HepG2 (cell line): ENCODE data around the gene SRCAP. TPM values are rescaled to one million over a fixed set of nuclear protein-coding genes. Genes with fewer than 3 reads are reported as not detected.
A peak's percentile ranks its signal among the peaks of the same experiment; 100 is the strongest.

Experiments
- ATF3 ChIP-seq: sonication (generic); formaldehyde crosslinking; IDR thresholded peaks from 2 replicates; pipeline ENCODE4 v1.4.0; 2020; ENCODE audit warnings: missing genetic modification reagents
- BRCA1 ChIP-seq: sonication (generic); formaldehyde crosslinking; IDR thresholded peaks from 2 replicates; pipeline ENCODE4 v1.4.0; 2020; ENCODE audit warnings: missing genetic modification reagents
- ESRRA ChIP-seq: sonication (generic); formaldehyde crosslinking; IDR thresholded peaks from 2 replicates; pipeline ENCODE4 v1.5.1; 2020; ENCODE audit warnings: mild to moderate bottlenecking, low read depth, missing genetic modification reagents
- FLYWCH1 ChIP-seq: sonication (generic); formaldehyde crosslinking; IDR thresholded peaks from 2 replicates; pipeline ENCODE4 v1.8.1; 2023; ENCODE audit warnings: mild to moderate bottlenecking, missing genetic modification reagents
- IKZF1 ChIP-seq: fragments of 450-650 bp; IDR thresholded peaks from 2 replicates; pipeline ENCODE4 v1.7.1; 2016
- PREB ChIP-seq: sonication (generic); formaldehyde crosslinking; IDR thresholded peaks from 2 replicates; pipeline ENCODE4 v1.4.0; 2020; ENCODE audit warnings: missing genetic modification reagents
- RFX3 ChIP-seq: IDR thresholded peaks from 2 replicates; pipeline ENCODE4 v1.6.1; 2016; ENCODE audit warnings: missing biosample characterization, missing genetic modification reagents
- RNF2 ChIP-seq: fragments of 450-650 bp; conservative IDR thresholded peaks from 2 replicates; pipeline ENCODE4 v1.6.1; 2016; ENCODE audit warnings: low read depth
- SRSF4 ChIP-seq: fragments of 200-400 bp; formaldehyde crosslinking; IDR thresholded peaks from one replicate; pipeline ENCODE4 v1.6.1; 2018; ENCODE audit warnings: mild to moderate bottlenecking, low read depth, low read length, moderate library complexity; ENCODE audit not compliant: poor library complexity, severe bottlenecking
- THAP9 ChIP-seq: sonication (generic); formaldehyde crosslinking; IDR thresholded peaks from 2 replicates; pipeline ENCODE4; 2020; ENCODE audit warnings: missing genetic modification reagents, mild to moderate bottlenecking, borderline replicate concordance
- ZNF24 ChIP-seq: fragments of 450-650 bp; IDR thresholded peaks from 2 replicates; pipeline ENCODE4 v1.6.1; 2017; ENCODE audit warnings: antibody characterized with exemption, mild to moderate bottlenecking
- ZNF260 ChIP-seq: sonication (generic); formaldehyde crosslinking; IDR thresholded peaks from 2 replicates; pipeline ENCODE4 v1.4.0; 2020; ENCODE audit warnings: missing genetic modification reagents, low read depth, mild to moderate bottlenecking, borderline replicate concordance
- ZNF574 ChIP-seq: sonication (generic); formaldehyde crosslinking; IDR thresholded peaks from 2 replicates; pipeline ENCODE4 v1.4.0; 2020; ENCODE audit warnings: missing genetic modification reagents
- ZNF761 ChIP-seq: sonication (generic); formaldehyde crosslinking; conservative IDR thresholded peaks from 2 replicates; pipeline ENCODE4 v1.4.0; 2020; ENCODE audit warnings: mild to moderate bottlenecking, missing genetic modification reagents
- ZNF777 ChIP-seq: sonication (generic); formaldehyde crosslinking; IDR thresholded peaks from 2 replicates; pipeline ENCODE4 v1.4.0; 2020; ENCODE audit warnings: missing genetic modification reagents
- ZSCAN5A ChIP-seq: sonication (generic); formaldehyde crosslinking; IDR thresholded peaks from 2 replicates; pipeline ENCODE4 v1.8.0; 2022; ENCODE audit warnings: mild to moderate bottlenecking, missing genetic modification reagents, borderline replicate concordance
- polyA plus RNA-seq, 8 experiments: library from polyadenylated mRNA; depleted of rRNA in 3 of 8; stranded (reverse) in 7 of 8; unstranded in 1 of 8; fragments of >200 nt; fragmentation: Illumina TruSeq in 4 of 8; extraction: Trizol in 4 of 8; gene quantifications; 2 replicates each; pipeline versions ENCODE4 v1.2.1 to v1.2.3, GENCODE V29; 2011 to 2016; ENCODE audit warnings: low read depth in 4 of 8, missing spikeins in 1 of 8, mixed read lengths in 1 of 8; ENCODE audit not compliant: insufficient read depth in 1 of 8
- total RNA-seq, 5 experiments: library from RNA; depleted of rRNA; stranded (reverse); fragments of >200 nt; fragmentation: Illumina TruSeq; extraction: Trizol; gene quantifications; 2 replicates each; pipeline ENCODE4 v1.2.3, GENCODE V29; 2016; ENCODE audit warnings: low read depth in 1 of 5

The SRCAP gene
- total and polyA plus RNA-seq, 2 of the 13 experiments (the other 11 are each of a cell fraction or from before 2014, with no cell fraction given), result 4.9 to 9.0 TPM

- TF ChIP-seq RNF2 (peak; percentile 72), ZNF260 (no peak), ATF3 (CRISPR knock-in tag) (peak; percentile 54; the same call in 1 of the 2 replicates), PREB (CRISPR knock-in tag) (no peak; the same call in 1 of the 2 replicates), FLYWCH1 (no peak; the same call in 1 of the 2 replicates), ZNF24 (no peak), ZSCAN5A (peak; percentile 89; the same call in 1 of the 2 replicates), IKZF1 (no peak), ZNF761 (CRISPR knock-in tag) (0 out of 2 replicates have a peak, but pooled peaks have one; percentile 70), BRCA1 (0 out of 2 replicates have a peak, but pooled peaks have one; percentile 58), SRSF4 (no peak), RFX3 (no peak; the same call in 1 of the 2 replicates), ZNF574 (CRISPR knock-in tag) (peak; percentile 95; the same call in 1 of the 2 replicates), ZNF777 (CRISPR knock-in tag) (peak; percentile 69; the same call in 1 of the 2 replicates), ESRRA (CRISPR knock-in tag) (peak; percentile 85), THAP9 (peak; percentile 99)
These were observed 694 bp upstream of the SRCAP start (continued) for GRCh38 chr16:30698139-30698815.
